GM19397 (cell line): ENCODE measurements around the gene TPSD1.

Experiments used
- ATAC-seq: cut with Tn5 transposase; IDR thresholded peaks from one replicate; pipeline ENCODE4 v1.9.1; 2021; ENCODE audit warnings: mild to moderate bottlenecking, moderate library complexity; ENCODE audit not compliant: unreplicated experiment

Gene TPSD1

GRCh38 chr16:1297018-1297696 lies 41.3 kb downstream of the TPSD1 start:
- no peak for ATAC-seq

- no peak for ATAC-seq
Measured at GRCh38 chr16:1298406-1298805, 42.5 kb downstream of the TPSD1 start.

DNA sequence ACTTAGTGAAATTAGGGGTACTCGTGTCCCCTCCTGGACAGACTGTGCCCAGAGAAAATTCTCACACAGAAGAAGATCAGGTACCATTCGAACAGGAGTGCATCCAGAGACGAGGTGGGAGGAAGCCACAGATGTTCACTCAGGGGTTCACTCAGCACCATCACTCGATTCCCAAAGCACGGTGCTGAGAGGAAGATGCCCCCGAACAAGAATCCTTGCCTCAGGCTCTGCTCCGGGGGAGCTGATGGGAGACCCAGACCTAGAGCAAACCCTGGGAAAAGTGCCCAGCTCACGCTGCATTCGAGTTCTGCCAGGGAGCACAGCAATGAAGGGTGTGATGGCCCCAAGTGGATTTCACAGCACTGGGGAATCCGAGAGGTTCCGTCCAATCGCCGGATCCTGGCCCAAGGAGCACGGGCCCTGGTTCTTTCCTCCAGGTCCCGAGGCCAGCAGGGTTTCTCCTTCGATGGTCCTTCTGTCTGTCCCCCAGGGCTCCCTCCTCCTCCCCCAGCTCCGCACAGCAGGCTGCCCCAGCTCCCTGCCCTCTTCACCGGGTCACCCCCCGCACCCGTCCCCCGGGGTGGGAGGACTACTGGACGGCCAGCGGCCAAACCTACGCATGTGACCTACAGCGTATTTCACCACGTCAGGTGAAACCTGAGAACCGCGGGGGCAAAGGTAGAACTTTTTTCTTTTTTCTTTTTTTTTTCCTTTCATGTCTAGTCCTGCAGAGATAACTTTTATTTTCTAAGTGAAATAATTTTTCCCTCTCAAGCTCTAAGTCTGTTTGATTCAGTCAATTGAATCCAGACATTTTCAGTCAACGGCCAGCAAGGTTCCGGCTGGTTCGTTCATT lies 43.4 kb downstream of the TPSD1 start:
- ATAC-seq = no peak

GRCh38 chr16:1299868-1300203 lies 44.0 kb downstream of the TPSD1 start:
- ATAC-seq = no peak

DNA sequence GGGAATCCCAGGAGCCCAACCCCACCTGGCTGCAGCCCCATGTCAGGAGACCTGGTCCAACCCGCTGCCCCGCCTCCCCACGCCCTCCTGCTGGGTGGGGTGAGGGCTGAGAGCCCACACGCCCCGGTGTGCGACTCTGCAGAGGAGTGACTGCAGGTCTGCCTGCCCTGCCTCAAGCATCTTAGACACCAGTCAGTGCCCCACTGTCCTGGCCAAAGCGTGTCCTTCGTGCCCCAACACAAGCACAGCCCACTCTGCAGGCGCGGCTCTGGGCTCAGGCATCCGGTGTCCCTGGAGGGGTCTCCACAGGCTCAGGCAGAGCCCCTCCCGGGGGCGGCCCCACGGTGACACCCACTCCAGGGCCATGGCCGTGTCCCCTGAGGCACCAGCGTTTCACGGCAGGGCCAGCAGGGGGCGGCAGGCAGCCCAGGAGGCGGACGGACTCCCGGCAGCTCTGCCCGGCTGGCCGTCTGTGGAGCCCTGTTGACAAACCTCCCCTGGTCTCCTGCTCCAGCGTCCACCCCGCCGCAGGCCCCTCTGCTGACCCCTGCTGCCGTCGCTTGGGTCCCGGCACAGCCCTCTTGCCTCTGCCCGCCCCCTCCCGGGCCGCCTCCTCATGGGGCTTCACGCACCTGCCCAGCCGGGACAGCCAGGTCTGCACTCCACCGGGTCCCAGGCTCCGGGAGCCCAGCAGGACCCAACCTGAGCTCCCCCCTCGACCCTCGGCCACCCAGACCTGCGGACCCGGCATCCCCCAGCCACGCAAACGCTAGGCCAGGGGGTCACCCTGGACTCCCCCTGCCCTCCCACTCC lies 45.0 kb downstream of the TPSD1 start:
- no peak for ATAC-seq

- no peak for ATAC-seq
Measured at GRCh38 chr16:1301562-1301961, 45.7 kb downstream of the TPSD1 start.

DNA sequence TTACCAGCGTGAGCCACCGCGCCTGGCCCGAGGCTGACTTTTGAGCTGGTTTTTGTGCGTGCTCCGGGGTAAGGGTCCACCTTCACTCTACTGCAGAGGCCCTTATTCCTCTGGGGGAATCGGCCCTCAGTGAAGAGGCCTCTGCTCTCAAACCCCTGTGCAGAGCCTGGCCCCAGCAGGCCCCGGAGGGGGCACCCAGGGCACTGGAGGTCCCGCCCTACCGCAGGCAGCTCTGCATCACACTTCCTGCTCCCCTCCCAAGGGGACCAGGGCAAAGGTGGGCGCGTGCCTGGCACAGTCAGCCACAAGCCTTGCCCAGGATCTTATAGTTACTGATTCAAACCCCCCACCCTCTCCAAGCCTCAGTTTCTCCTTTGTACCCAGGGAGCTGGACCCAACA lies 50.0 kb downstream of the TPSD1 start:
- no peak for ATAC-seq

- no peak for ATAC-seq
Measured at GRCh38 chr16:1306334-1306733, 50.5 kb downstream of the TPSD1 start.

DNA sequence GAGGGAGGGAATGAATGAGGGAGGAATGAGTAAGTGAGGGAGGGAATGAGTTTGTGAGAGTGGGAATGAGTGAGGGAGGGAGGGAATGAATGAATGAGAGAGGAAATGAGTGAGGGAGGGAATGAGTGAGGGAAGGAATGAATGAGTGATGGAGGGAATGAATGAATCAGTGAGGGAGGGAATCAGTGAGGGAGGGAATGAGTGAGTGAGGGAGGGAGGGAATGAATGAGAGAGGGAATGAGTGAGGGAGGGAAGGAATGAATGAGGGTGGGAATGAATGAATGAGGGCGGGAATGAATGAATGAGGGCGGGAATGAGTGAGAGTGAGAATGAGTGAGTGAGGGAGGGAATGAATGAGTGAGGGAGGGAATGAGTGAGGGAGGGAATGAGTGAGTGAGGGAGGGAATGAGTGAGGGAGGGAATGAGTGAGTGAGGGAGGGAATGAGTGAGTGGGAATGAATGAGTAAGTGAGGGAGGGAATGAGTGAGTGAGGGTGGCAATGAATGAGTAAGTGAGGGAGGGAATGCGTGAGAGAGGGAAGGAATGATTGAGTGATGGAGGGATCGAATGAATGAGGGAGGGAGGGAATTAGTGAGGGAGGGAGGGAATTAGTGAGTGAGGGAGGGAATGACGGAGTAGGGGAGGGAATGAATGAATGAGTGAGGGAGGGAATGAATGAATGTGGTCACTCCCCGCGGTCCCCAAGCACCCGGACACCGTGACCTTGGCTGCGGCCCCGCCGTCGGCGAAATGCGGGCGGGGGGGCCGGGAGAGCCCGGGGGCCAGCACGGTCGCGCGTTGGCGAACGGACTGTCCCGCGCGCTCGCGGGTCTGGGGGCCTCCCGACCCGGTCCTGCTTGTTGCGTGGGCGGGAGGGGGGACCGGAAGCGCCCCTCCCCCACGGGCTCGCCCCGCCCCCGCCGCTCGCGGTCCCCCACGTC lies 52.4 kb downstream of the TPSD1 start:
- peak; percentile 14 for ATAC-seq
